ENCODE data around the gene SERP2. TPM values are rescaled to one million over a fixed set of nuclear protein-coding genes. Genes with fewer than 3 reads are reported as not detected.

The SERP2 gene
- total and polyA plus RNA-seq, 2 of the 13 experiments (the other 11 are each of a cell fraction or from before 2014, with no cell fraction given): not detected

DNA sequence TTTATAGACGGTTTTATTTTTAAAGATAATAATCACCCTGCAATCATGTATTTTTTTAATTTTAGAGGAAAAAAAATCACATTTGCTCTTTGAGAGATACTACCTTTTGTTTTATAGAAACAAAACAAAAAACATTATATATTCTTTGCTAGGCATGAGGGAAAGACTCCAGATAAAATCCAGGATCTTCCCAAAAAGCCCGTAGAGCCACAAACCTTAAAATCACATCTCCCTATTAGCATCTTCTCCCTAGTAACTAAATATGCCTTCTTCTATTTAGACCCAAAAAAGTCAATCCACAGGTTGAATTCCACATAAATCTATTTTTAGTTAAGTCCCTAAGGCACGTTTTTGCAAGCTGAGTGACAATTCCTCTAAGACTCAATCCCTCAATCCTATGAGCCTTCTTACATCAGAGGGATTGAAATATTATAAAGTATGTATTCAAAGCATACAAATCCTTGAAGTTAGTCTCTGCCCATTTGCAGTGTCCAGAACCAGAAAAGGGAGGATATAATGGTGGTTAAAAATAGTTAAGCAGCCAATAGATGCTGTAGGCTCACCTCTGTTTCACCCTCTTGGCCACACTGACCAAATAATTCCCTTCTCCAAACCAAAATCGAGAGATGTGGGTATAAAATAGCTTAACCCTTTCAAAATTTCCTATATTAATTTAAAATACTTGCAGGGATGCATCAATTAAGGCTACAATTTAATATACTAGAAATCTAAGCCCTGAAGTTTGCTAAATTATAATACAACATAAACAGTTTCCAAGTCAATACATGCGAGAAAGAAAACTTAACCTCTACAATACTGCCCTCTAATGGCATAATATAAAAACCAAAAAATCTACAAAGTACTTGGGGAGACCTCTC lies 64.0 kb downstream of the SERP2 start (continued):
- TF ChIP-seq, protein P1, sequence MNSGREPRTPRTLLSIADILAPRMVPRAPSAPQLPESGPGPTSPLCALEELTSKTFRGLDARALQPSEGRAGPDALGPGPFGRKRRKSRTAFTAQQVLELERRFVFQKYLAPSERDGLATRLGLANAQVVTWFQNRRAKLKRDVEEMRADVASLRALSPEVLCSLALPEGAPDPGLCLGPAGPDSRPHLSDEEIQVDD (CRISPR knock-in tag; IDR thresholded peaks at IDR 0.05; ENCODE audit: borderline replicate concordance): no peak
- no peak for TF ChIP-seq SIX1 (CRISPR knock-in tag; IDR thresholded peaks at IDR 0.05; ENCODE audit: borderline replicate concordance)
- TF ChIP-seq DR1 (CRISPR knock-in tag; IDR thresholded peaks at IDR 0.05): no peak
- TF ChIP-seq ATF1 (CRISPR knock-in tag; IDR thresholded peaks at IDR 0.05): peak; percentile 21; the same call in 1 of the 2 replicates
- TF ChIP-seq HNRNPL (IDR thresholded peaks at IDR 0.05; ENCODE audit: low read depth, low read length): no peak
- TF ChIP-seq, protein P2, sequence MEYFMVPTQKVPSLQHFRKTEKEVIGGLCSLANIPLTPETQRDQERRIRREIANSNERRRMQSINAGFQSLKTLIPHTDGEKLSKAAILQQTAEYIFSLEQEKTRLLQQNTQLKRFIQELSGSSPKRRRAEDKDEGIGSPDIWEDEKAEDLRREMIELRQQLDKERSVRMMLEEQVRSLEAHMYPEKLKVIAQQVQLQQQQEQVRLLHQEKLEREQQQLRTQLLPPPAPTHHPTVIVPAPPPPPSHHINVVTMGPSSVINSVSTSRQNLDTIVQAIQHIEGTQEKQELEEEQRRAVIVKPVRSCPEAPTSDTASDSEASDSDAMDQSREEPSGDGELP (IDR thresholded peaks at IDR 0.05; ENCODE audit: borderline replicate concordance, low read depth): no peak
- 0 out of 2 replicates have a peak, but pooled peaks have one; percentile 16 for TF ChIP-seq NFIC (IDR thresholded peaks at IDR 0.05; ENCODE audit: low read length)
- no peak for TF ChIP-seq TRAFD1 (CRISPR knock-in tag; IDR thresholded peaks at IDR 0.05; ENCODE audit: borderline replicate concordance)
- TF ChIP-seq RAD21 (CRISPR knock-in tag; IDR thresholded peaks at IDR 0.05): peak; percentile 34; the same call in 1 of the 2 replicates
- no peak for TF ChIP-seq DMTF1 (CRISPR knock-in tag; IDR thresholded peaks at IDR 0.05)
- TF ChIP-seq ZNF615 (CRISPR knock-in tag; IDR thresholded peaks at IDR 0.05; ENCODE audit: borderline replicate concordance): no peak
- TF ChIP-seq ZNF256 (CRISPR knock-in tag; conservative IDR thresholded peaks at IDR 0.05): no peak
- peak; percentile 47; the same call in 1 of the 2 replicates for TF ChIP-seq SMC3 (IDR thresholded peaks at IDR 0.05; ENCODE audit: low read length)

Measured in HepG2 (cell line).